ENCODE data around the gene MED19. TPM values are rescaled to one million over a fixed set of nuclear protein-coding genes. Genes with fewer than 3 reads are reported as not detected.
A peak's percentile ranks its signal among the peaks of the same experiment; 100 is the strongest.
"Not testable (repeated sequence)": the region's sequence is repeated elsewhere in the genome, so short reads cannot be mapped to it uniquely, and the experiment has no call there.

MED19 gene
- total RNA-seq, 1 donor from 2014 or later = 27.6 TPM

DNA sequence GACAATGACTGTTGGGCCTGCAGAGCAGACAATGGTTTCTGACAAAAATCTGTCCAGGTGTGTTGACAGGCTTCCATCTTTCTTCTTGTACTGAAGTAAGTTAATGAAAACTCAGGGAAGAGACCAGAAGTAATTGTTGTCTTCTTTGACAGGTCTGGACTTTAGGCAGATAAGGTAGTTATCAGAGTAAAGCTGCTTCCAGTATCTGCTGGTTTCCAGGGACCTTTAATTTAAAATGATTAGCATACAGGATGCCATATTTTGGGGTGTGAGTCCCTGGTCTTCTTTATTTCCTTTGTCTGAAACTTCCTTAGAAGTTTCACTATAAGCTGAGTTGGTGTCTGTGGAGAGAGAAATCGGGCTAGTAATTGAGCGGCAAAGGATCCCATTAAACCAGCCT lies 1.8 kb upstream of the MED19 start:
- H3K27me3 ChIP-seq (ENCODE audit: control insufficient read depth, insufficient read depth, low read length) = no peaks in the 10 kb centered on the region
- H3K36me3 ChIP-seq (ENCODE audit: control insufficient read depth, insufficient read depth, low read length) = no peaks in the 10 kb centered on the region
- peak overlapping the region; percentile 70 for H3K4me3 ChIP-seq (ENCODE audit: low read depth, low read length)
- TF ChIP-seq, protein P1, sequence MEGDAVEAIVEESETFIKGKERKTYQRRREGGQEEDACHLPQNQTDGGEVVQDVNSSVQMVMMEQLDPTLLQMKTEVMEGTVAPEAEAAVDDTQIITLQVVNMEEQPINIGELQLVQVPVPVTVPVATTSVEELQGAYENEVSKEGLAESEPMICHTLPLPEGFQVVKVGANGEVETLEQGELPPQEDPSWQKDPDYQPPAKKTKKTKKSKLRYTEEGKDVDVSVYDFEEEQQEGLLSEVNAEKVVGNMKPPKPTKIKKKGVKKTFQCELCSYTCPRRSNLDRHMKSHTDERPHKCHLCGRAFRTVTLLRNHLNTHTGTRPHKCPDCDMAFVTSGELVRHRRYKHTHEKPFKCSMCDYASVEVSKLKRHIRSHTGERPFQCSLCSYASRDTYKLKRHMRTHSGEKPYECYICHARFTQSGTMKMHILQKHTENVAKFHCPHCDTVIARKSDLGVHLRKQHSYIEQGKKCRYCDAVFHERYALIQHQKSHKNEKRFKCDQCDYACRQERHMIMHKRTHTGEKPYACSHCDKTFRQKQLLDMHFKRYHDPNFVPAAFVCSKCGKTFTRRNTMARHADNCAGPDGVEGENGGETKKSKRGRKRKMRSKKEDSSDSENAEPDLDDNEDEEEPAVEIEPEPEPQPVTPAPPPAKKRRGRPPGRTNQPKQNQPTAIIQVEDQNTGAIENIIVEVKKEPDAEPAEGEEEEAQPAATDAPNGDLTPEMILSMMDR (IDR thresholded peaks at IDR 0.05; ENCODE audit: insufficient read depth, low read length, poor library complexity, severe bottlenecking) = no peak
- no peak for DNase-seq (ENCODE audit: low read depth)

DNA sequence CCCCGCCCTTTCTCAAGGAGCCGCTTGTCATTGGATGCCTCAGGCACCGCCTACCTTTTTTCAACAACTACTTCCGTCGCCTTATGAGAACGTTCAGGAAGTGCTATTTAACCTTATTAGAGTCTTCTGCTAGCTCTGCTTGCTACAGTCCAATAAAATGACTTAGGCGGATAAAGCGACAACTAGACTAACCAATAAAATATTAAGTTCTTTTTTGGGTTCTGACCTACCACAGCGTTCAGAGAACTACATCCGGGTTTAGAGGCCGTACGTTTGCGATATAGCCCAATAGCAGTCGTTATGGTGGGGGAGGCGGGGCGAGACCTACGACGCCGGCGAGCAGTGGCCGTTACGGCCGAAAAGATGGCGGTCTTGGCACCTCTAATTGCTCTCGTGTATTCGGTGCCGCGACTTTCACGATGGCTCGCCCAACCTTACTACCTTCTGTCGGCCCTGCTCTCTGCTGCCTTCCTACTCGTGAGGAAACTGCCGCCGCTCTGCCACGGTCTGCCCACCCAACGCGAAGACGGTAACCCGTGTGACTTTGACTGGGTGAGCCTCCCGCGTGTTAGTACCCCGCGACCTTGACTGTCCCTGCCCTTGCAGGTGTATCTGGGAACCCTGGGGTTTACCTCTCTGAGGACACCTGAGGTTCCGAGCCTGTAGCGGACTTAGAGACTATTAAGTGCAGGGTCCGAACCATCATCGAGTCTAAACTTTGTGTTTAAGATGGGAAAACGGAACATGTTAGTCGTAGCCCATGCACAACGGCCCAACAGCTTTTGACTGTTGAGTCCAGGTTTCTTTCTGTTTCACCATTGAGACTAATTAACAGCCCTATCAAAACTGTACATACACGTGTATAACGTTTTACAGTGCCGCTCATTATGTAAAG lies 488 bp upstream of the MED19 start, which contains the start of gene TMX2:
Gene TMX2 (plus strand): TSS at position 338 of the 895 bp plus-strand sequence. CDS start 26 bp downstream, at position 364.
- Histone ChIP-seq H3K27me3 (ENCODE audit: control insufficient read depth, insufficient read depth, low read length) (no peaks in the 10 kb centered on the region), H3K36me3 (ENCODE audit: control insufficient read depth, insufficient read depth, low read length) (no peaks in the 10 kb centered on the region), H3K4me3 (ENCODE audit: low read depth, low read length) (peak within 1 kb of the TSS; percentile 70)
- TF ChIP-seq, protein P1 (IDR thresholded peaks at IDR 0.05; ENCODE audit: insufficient read depth, low read length, poor library complexity, severe bottlenecking) = no peak
- peak; percentile 100 for DNase-seq (ENCODE audit: low read depth)

DNA sequence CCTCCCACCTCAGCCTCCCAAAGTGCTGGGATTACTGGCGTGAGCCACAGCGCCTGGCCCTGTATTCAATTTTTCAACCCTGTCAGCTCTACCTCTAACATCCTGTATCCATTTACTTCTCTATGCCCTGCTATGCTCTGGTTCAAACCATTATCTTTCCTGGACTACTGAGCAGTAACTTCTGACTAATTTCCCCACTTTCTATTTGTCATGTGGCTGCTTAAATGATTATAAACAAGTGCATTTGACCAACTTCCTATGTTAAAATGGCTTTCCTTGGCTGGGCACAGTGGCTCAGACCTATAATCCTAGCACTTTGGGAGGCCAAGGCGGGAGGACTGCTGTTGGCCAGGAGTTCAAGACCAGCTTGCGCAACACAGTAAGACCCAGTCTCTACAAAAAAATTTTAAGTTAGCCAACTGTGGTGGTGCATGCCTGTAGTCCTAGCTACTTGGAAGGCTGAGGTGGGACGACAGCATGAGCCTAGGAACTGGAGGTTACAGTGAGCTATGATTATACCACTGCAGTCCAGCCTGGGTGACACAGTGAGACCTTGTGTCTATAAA lies 2.1 kb downstream of the MED19 start:
- Histone ChIP-seq H3K4me3 (ENCODE audit: low read depth, low read length) (no peak overlapping the region), H3K36me3 (ENCODE audit: control insufficient read depth, insufficient read depth, low read length) (no peaks in the 10 kb centered on the region), H3K27me3 (ENCODE audit: control insufficient read depth, insufficient read depth, low read length) (no peaks in the 10 kb centered on the region)
- no peak for DNase-seq (ENCODE audit: low read depth)
- TF ChIP-seq, protein P1 (IDR thresholded peaks at IDR 0.05; ENCODE audit: insufficient read depth, low read length, poor library complexity, severe bottlenecking) = no peak

DNA sequence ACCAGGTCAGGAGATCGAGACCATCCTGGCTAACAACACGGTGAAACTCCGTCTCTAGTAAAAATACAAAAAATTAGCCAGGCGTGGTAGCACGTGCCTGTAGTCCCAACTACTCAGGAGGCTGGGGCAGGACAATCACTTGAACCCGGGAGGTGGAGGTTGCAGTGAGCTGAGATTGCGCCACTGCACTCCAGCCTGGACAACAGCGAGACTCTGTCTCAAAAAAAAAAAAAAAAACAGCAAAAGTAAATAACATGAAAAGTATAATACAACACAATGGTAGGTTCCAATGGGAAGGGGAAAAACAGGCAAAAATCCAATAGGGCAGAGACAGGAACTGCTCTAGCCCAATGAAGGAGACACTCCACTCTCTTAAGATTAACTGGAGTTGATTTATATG lies 6.6 kb downstream of the MED19 start:
- not testable (repeated sequence) for H3K36me3 ChIP-seq (ENCODE audit: control insufficient read depth, insufficient read depth, low read length); H3K27me3 ChIP-seq (ENCODE audit: control insufficient read depth, insufficient read depth, low read length); H3K4me3 ChIP-seq (ENCODE audit: low read depth, low read length); DNase-seq (ENCODE audit: low read depth)

DNA sequence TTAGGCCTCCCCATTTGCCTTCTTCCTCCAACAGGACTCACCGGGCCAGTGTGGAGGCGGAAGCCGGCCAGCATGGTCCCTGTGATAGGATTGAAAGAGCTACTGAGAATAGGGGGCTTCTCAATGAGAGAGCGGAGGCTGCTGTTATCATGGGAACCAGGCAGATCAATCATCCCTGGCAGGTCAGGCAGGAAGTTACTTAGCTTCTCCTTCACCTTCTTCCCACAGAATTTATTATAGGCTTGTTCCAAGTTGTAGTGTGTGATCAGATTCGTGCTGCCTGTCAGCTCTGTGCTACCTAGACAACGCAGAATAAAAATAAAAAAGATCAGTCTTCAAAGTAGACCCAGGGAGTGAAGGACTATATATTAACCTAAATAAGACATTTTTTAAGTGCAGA lies 7.1 kb downstream of the MED19 start:
- Histone ChIP-seq H3K4me3 (ENCODE audit: low read depth, low read length) (no peak overlapping the region), H3K36me3 (ENCODE audit: control insufficient read depth, insufficient read depth, low read length) (peaks cover 2% of the 10 kb centered on the region), H3K27me3 (ENCODE audit: control insufficient read depth, insufficient read depth, low read length) (no peaks in the 10 kb centered on the region)
- no peak for DNase-seq (ENCODE audit: low read depth)
- TF ChIP-seq, protein P1 (IDR thresholded peaks at IDR 0.05; ENCODE audit: insufficient read depth, low read length, poor library complexity, severe bottlenecking) = no peak

DNA sequence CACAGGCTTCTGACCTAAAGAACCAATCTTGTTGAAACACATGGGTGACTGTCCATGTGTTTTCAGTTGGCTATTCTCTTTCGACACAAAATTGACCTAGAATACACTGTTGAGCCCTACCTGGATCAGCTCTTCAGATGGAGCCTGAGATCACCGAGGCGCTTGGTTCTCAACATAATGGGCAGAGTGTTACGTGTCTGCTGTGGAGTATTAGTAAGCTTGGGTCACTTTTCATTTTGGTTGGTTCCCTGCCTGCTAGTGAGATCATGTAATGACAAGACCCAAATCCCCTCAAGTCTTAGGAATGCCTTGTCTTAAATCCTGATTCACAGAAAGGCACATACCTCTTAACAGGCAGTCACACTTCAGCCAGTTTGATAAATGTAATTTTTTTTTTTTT lies 8.7 kb downstream of the MED19 start:
- Histone ChIP-seq H3K27me3 (ENCODE audit: control insufficient read depth, insufficient read depth, low read length) (no peaks in the 10 kb centered on the region), H3K36me3 (ENCODE audit: control insufficient read depth, insufficient read depth, low read length) (peaks cover 3% of the 10 kb centered on the region), H3K4me3 (ENCODE audit: low read depth, low read length) (no peak overlapping the region)
- DNase-seq (ENCODE audit: low read depth) = no peak
- TF ChIP-seq, protein P1 (IDR thresholded peaks at IDR 0.05; ENCODE audit: insufficient read depth, low read length, poor library complexity, severe bottlenecking) = no peak
